GM23338 (cell line): ENCODE data around the gene PTPRN2. TPM values are rescaled to one million over a fixed set of nuclear protein-coding genes. Genes with fewer than 3 reads are reported as not detected.

Source experiments
- ATAC-seq: fragments of 200-7000 bp; cut with Tn5 transposase; 3 replicates; pipeline ENCODE4 v1.9.1; 2020
- DNase-seq: peaks from one replicate; pipeline ENCODE4 v3.0.0-alpha.2; 2015; ENCODE audit warnings: low spot score
- H2AFZ ChIP-seq: fragments of 200-600 bp; sonication (generic); 2 replicates; pipeline ENCODE4 v1.8.0; 2016; ENCODE audit warnings: antibody characterized with exemption, mild to moderate bottlenecking, moderate library complexity
- H3F3A ChIP-seq: fragments of 200-600 bp; sonication (generic); replicated peaks from 2 replicates; pipeline ENCODE4 v1.8.0; 2017; ENCODE audit warnings: antibody characterized with exemption, mixed run types, low read depth
- H3K27ac ChIP-seq: fragments of 200-600 bp; sonication (generic); 2 replicates; pipeline ENCODE4 v1.6.1; 2016; ENCODE audit warnings: low read depth
- H3K27me3 ChIP-seq: fragments of 200-600 bp; sonication (generic); 2 replicates; pipeline ENCODE4 v1.8.0; 2016; ENCODE audit warnings: mild to moderate bottlenecking, mixed run types, moderate library complexity; ENCODE audit not compliant: insufficient read depth
- H3K36me3 ChIP-seq: fragments of 200-600 bp; sonication (generic); 2 replicates; pipeline ENCODE4 v1.8.0; 2016; ENCODE audit warnings: mild to moderate bottlenecking; ENCODE audit not compliant: insufficient read depth
- H3K4me1 ChIP-seq: fragments of 200-600 bp; sonication (generic); 2 replicates; pipeline ENCODE4 v1.8.0; 2016; ENCODE audit warnings: mild to moderate bottlenecking, moderate library complexity; ENCODE audit not compliant: insufficient read depth
- H3K4me2 ChIP-seq: fragments of 200-600 bp; sonication (generic); 2 replicates; pipeline ENCODE4 v1.7.1; 2017; ENCODE audit warnings: mixed run types
- H3K4me3 ChIP-seq: fragments of 200-600 bp; sonication (generic); 2 replicates; pipeline ENCODE4 v1.6.1; 2016; ENCODE audit warnings: mixed run types
- H3K79me2 ChIP-seq: fragments of 200-600 bp; sonication (generic); replicated peaks from 2 replicates; pipeline ENCODE4 v1.8.0; 2017; ENCODE audit warnings: mild to moderate bottlenecking; ENCODE audit not compliant: insufficient read depth
- H3K9me2 ChIP-seq: fragments of 200-600 bp; sonication (generic); 2 replicates; pipeline ENCODE4 v1.8.0; 2017; ENCODE audit not compliant: insufficient read depth
- H4K20me1 ChIP-seq: fragments of 200-600 bp; sonication (generic); replicated peaks from 2 replicates; pipeline ENCODE4 v1.8.0; 2017; ENCODE audit warnings: mild to moderate bottlenecking; ENCODE audit not compliant: insufficient read depth
- H3K27ac Mint-ChIP-seq: 2 replicates; pipeline ENCODE4 v1.8.0; 2020; ENCODE audit warnings: inconsistent platforms, mild to moderate bottlenecking, moderate library complexity, mixed read lengths
- H3K27me3 Mint-ChIP-seq: 3 replicates; pipeline ENCODE4 v1.8.0; 2022; ENCODE audit warnings: low read depth, mild to moderate bottlenecking, moderate library complexity, mixed read lengths, inconsistent platforms; ENCODE audit not compliant: insufficient read depth, poor library complexity
- H3K36me3 Mint-ChIP-seq: 3 replicates; pipeline ENCODE4 v1.8.0; 2021; ENCODE audit warnings: low read depth, mild to moderate bottlenecking, inconsistent platforms, moderate library complexity, mixed read lengths
- H3K4me1 Mint-ChIP-seq: 3 replicates; pipeline ENCODE4 v1.8.0; 2020; ENCODE audit warnings: mild to moderate bottlenecking, inconsistent platforms, mixed read lengths
- H3K4me3 Mint-ChIP-seq: 3 replicates; pipeline ENCODE4 v1.8.0; 2021; ENCODE audit warnings: moderate library complexity, mild to moderate bottlenecking, inconsistent platforms, mixed read lengths
- H3K9me3 Mint-ChIP-seq: 3 replicates; pipeline ENCODE4 v1.8.0; 2020; ENCODE audit warnings: moderate library complexity, mild to moderate bottlenecking, inconsistent platforms, mixed read lengths
- CREB1 ChIP-seq: fragments of 250-450 bp; sonication (Bioruptor Pico); IDR thresholded peaks from 2 replicates; pipeline ENCODE4 v1.5.0; 2020; ENCODE audit warnings: low read depth, mild to moderate bottlenecking, moderate library complexity
- CTCF ChIP-seq, 2 experiments: fragments of 200-600 bp in 1 of 2; sonication (generic) in 1 of 2; conservative IDR thresholded peaks; 2 replicates each; pipeline versions ENCODE4 v1.5.1 to v1.6.1; 2016 to 2017; ENCODE audit warnings: antibody characterized with exemption in 2 of 2, low read depth in 2 of 2, mild to moderate bottlenecking in 2 of 2, moderate library complexity in 1 of 2
- ETS1 ChIP-seq: IDR thresholded peaks from 2 replicates; pipeline ENCODE4 v1.6.1; 2016; ENCODE audit warnings: antibody characterized with exemption
- EZH2 ChIP-seq: fragments of 200-600 bp; sonication (generic); IDR thresholded peaks from one replicate; pipeline ENCODE4 v1.8.0; 2017; ENCODE audit warnings: antibody characterized with exemption, mild to moderate bottlenecking, low read depth; ENCODE audit not compliant: unreplicated experiment
- EZH2phosphoT487 ChIP-seq: fragments of 200-600 bp; sonication (generic); IDR thresholded peaks from one replicate; pipeline ENCODE4 v1.8.1; 2018; ENCODE audit warnings: antibody characterized with exemption; ENCODE audit not compliant: unreplicated experiment
- JUNB ChIP-seq: IDR thresholded peaks from one replicate; pipeline ENCODE4 v1.6.1; 2016; ENCODE audit warnings: antibody characterized with exemption; ENCODE audit not compliant: unreplicated experiment
- NANOG ChIP-seq: IDR thresholded peaks from 2 replicates; pipeline ENCODE4 v1.6.1; 2016; ENCODE audit warnings: antibody characterized with exemption, borderline replicate concordance
- POLR2AphosphoS5 ChIP-seq: IDR thresholded peaks from 2 replicates; pipeline ENCODE4 v1.6.1; 2016; ENCODE audit warnings: antibody characterized with exemption, low read depth
- REST ChIP-seq: IDR thresholded peaks from one replicate; pipeline ENCODE4 v1.6.1; 2018; ENCODE audit warnings: antibody characterized with exemption; ENCODE audit not compliant: unreplicated experiment
- STAT1 ChIP-seq: IDR thresholded peaks from one replicate; pipeline ENCODE4 v1.6.1; 2016; ENCODE audit warnings: antibody characterized with exemption; ENCODE audit not compliant: unreplicated experiment
- ZNF114 ChIP-seq: fragments of 250-450 bp; sonication (Bioruptor Pico); IDR thresholded peaks from 2 replicates; pipeline ENCODE4 v1.5.0; 2020; ENCODE audit warnings: mild to moderate bottlenecking, moderate library complexity
- ZNF331 ChIP-seq: fragments of 250-450 bp; sonication (Bioruptor Pico); IDR thresholded peaks from 2 replicates; pipeline ENCODE4 v1.5.0; 2020; ENCODE audit warnings: low read depth, mild to moderate bottlenecking, moderate library complexity
- ZNF462 ChIP-seq: fragments of 250-450 bp; sonication (Bioruptor Pico); IDR thresholded peaks from 2 replicates; pipeline ENCODE4 v1.5.0; 2020; ENCODE audit warnings: mild to moderate bottlenecking, moderate library complexity
- polyA plus RNA-seq: library from polyadenylated mRNA; unstranded; fragments of >200 nt; fragmentation: Nextera tagmentation; extraction: Ambion mirVana; gene quantifications from 2 replicates; pipeline ENCODE4 v1.2.1, GENCODE V29; 2016
- total RNA-seq: library from RNA; depleted of rRNA; stranded (reverse); fragments of >200 nt; shearing (Covaris generic); gene quantifications from 2 replicates; pipeline ENCODE4 v1.2.3, GENCODE V29; 2014

Gene PTPRN2
- total and polyA plus RNA-seq, 2 experiments from 2014 or later: 0.87 to 4.0 TPM

GRCh38 chr7:158561659-158562058, 26.0 kb downstream of the PTPRN2 start:
- H3K4me2 ChIP-seq: peak overlapping the region; percentile 70
- Mint-ChIP-seq H3K9me3 (peaks cover 71% of the 10 kb centered on the region), H3K27ac (no peak overlapping the region), H3K4me1 (peaks cover 29% of the 10 kb centered on the region), H3K36me3 (peaks cover 10% of the 10 kb centered on the region; the same call in 2 of the 3 replicates), H3K27me3 (peaks cover 9% of the 10 kb centered on the region), H3K4me3 (no peak overlapping the region)
- 0 out of 2 replicates have a peak overlapping the region, but pooled peaks have one; percentile 38 for H2AFZ ChIP-seq
- peaks cover 34% of the 10 kb centered on the region for H3K4me1 ChIP-seq
- no peaks in the 10 kb centered on the region for H3K79me2 ChIP-seq
- no peaks in the 10 kb centered on the region for H4K20me1 ChIP-seq
- H3K27me3 ChIP-seq: no peaks in the 10 kb centered on the region
- no peaks in the 10 kb centered on the region for H3F3A ChIP-seq
- TF ChIP-seq NANOG: no peak
- no peak for TF ChIP-seq STAT1
- no peak for TF ChIP-seq EZH2phosphoT487
- no peak for TF ChIP-seq CTCF (conservative IDR thresholded peaks at IDR 0.05; ENCODE audit: low read depth in 2 of 2)
- TF ChIP-seq ETS1: no peak
- TF ChIP-seq ZNF462 (CRISPR knock-in tag): no peak
- TF ChIP-seq REST: no peak
- no peak for TF ChIP-seq ZNF331 (CRISPR knock-in tag)
- no peak for TF ChIP-seq JUNB
- TF ChIP-seq CREB1 (CRISPR knock-in tag): no peak
- no peak for TF ChIP-seq EZH2
- TF ChIP-seq POLR2AphosphoS5: no peak
- TF ChIP-seq ZNF114 (CRISPR knock-in tag): no peak
- H3K36me3 ChIP-seq: no peaks in the 10 kb centered on the region
- ATAC-seq: no peak
- no peaks in the 10 kb centered on the region for H3K9me2 ChIP-seq
- no peak overlapping the region for H3K27ac ChIP-seq
- H3K4me3 ChIP-seq: no peak overlapping the region
- DNase-seq: no peak
